Thoracic aorta (tissue), 2 donors: ENCODE measurements around the gene COL9A2. TPM values are rescaled to one million over a fixed set of nuclear protein-coding genes. Genes with fewer than 3 reads are reported as not detected.
A peak's percentile ranks its signal among the peaks of the same experiment; 100 is the strongest.
"Not testable (repeated sequence)": the region's sequence is repeated elsewhere in the genome, so short reads cannot be mapped to it uniquely, and the experiment has no call there.

Experiments
- ATAC-seq: fragments of 150-250 bp; one replicate; pipeline ENCODE4 v1.8.0; 2017; ENCODE audit warnings: low read depth; ENCODE audit not compliant: insufficient number of reproducible peaks, low FRiP score
- DNase-seq: peaks from one replicate; pipeline ENCODE4 v3.0.0-alpha.2; 2020; ENCODE audit warnings: low spot score
- H3K27ac ChIP-seq, 2 donors: fragments of 200-600 bp; sonication (generic); 1 replicate in 1 of 2; 2 replicates in 1 of 2; pipeline ENCODE4 v1.5.1; 2016; ENCODE audit warnings: mild to moderate bottlenecking in 2 of 2, moderate library complexity in 2 of 2
- H3K27me3 ChIP-seq: fragments of 200-600 bp; sonication (generic); replicated peaks from 2 replicates; pipeline ENCODE4 v1.6.0; 2016; ENCODE audit warnings: mild to moderate bottlenecking; ENCODE audit not compliant: insufficient read depth
- H3K36me3 ChIP-seq: fragments of 200-600 bp; sonication (generic); one replicate; pipeline ENCODE4 v1.5.1; 2016
- H3K4me1 ChIP-seq, 2 donors: fragments of 200-600 bp; sonication (generic); 1 replicate in 1 of 2; 2 replicates in 1 of 2; pipeline versions ENCODE4 v1.5.1 to v1.6.0; 2016; ENCODE audit warnings: low read depth in 2 of 2, mild to moderate bottlenecking in 1 of 2; ENCODE audit not compliant: control insufficient read depth in 1 of 2
- H3K4me3 ChIP-seq: fragments of 200-600 bp; sonication (generic); 2 replicates; pipeline ENCODE4 v1.5.1; 2016; ENCODE audit warnings: mild to moderate bottlenecking
- H3K9me3 ChIP-seq: fragments of 200-600 bp; sonication (generic); 2 replicates; pipeline ENCODE4 v1.5.1; 2016
- CTCF ChIP-seq: fragments of 200-600 bp; sonication (generic); IDR thresholded peaks from one replicate; pipeline ENCODE4 v1.5.1; 2019; ENCODE audit warnings: antibody characterized with exemption
- total RNA-seq, 2 donors: library from RNA; depleted of rRNA; stranded (reverse); fragments of >200 nt; gene quantifications; one replicate each; pipeline versions ENCODE4 v1.1.0 to v1.2.3, GENCODE V29; 2016

COL9A2 gene
- total RNA-seq, 2 donors from 2014 or later = 16.7 to 36.4 TPM

DNA sequence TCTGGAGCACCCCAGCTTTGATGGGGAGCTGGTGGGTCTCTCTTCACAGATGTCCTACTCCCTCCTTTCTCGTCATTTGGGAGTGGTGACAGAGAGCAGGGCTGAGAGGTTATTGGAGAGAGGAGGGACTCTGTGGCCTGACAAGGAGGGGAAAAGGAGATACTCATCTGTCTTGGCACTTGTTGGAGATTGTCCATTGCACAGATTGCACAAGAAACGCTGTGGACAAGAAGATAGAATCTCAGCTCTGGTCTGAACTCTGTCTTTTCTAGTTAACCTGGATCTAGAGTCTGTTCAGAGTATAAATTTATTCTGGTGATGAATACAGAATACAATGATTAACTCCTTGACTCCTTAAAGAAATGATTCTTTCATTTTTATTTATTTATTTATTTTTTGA, 34.0 kb upstream of the COL9A2 start:
- ATAC-seq = no peak
- no peaks in the 10 kb centered on the region for H3K4me1 ChIP-seq

DNA sequence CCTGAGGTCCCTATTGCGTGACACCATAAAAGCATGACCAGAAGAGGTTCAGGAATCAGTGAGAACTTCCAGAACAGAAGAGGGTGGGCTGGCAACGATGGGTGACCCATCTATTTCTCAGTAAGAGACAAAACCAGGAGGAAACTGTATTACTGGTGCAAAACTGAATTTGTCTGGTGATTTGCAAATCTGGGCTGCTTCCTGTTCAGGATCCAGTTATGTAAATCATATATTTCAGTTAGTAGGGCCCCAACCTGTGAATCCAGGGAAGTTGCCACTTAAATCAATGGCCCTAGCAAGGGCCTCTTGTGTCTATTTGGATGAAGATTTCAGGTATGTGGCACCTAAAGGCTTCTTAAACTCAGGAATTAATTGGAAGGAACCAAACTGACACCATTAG, 33.3 kb upstream of the COL9A2 start:
- Histone ChIP-seq H3K27ac (no peak overlapping the region), H3K9me3 (no peaks in the 10 kb centered on the region), H3K27me3 (no peaks in the 10 kb centered on the region), H3K36me3 (no peaks in the 10 kb centered on the region), H3K4me1 (no peaks in the 10 kb centered on the region), H3K4me3 (no peak overlapping the region)
- no peak for ATAC-seq
- DNase-seq = no peak
- no peak for TF ChIP-seq CTCF

More for the DNA sequence above, 34.0 kb upstream of the COL9A2 start:
- no peak for DNase-seq
- Histone ChIP-seq H3K27ac (no peak overlapping the region), H3K9me3 (no peaks in the 10 kb centered on the region), H3K36me3 (no peaks in the 10 kb centered on the region), H3K4me3 (no peak overlapping the region), H3K27me3 (no peaks in the 10 kb centered on the region)
- TF ChIP-seq CTCF = no peak

DNA sequence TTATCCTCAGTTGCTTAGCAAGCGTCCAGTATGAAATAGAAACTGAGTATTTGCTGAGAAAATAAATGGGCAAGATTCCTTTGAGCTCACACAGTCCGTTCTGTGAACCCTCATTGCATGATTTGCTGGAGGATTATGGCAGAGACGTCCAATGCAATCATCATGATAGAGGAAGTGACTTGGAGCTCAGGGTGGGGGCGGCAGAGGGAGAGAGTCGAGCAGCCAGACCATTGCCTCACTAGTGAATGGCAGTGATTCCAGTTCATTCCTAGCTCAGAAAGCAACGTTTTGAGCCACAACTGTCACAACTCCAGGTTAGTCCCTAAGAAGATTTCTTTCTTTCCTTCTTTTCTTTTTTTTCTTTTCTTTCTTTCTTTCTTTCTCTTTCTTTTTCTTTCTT, 27.5 kb upstream of the COL9A2 start:
- no peak overlapping the region for H3K27ac ChIP-seq

DNA sequence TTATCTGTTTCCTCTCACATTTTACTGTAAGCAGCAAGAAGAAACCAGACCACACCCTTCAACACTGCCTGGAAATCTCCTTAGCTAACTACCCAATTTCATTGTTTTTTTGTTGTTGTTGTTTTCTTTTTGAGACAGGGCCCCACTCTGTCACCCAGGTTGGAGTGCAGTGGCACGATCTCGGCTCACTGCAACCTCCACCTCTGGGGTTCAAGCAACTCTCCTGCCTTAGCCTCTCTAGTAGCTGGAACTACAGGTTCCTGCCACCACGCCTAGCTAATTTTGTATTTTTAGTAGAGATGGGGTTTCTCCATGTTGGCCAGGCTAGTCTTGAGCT, 25.3 kb upstream of the COL9A2 start:
- not testable (repeated sequence) for H3K4me1 ChIP-seq, H3K36me3 ChIP-seq, ATAC-seq, DNase-seq, H3K4me3 ChIP-seq, H3K27me3 ChIP-seq, H3K27ac ChIP-seq, H3K9me3 ChIP-seq

More for the DNA sequence above, 27.5 kb upstream of the COL9A2 start:
- Histone ChIP-seq H3K27me3 (no peaks in the 10 kb centered on the region), H3K9me3 (no peaks in the 10 kb centered on the region), H3K4me3 (peak overlapping the region; percentile 31), H3K36me3 (no peaks in the 10 kb centered on the region), H3K4me1 (no peaks in the 10 kb centered on the region)
- no peak for TF ChIP-seq CTCF
- ATAC-seq (no peak), DNase-seq (peak; percentile 9)

GRCh38 chr1:40341491-40342380, 24.6 kb upstream of the COL9A2 start:
- peaks cover 0 to 5% of the 10 kb centered on the region in 2 donors for H3K4me1 ChIP-seq
- no peak for TF ChIP-seq CTCF
- ATAC-seq (no peak), DNase-seq (no peak)
- no peaks in the 10 kb centered on the region for H3K9me3 ChIP-seq
- H3K4me3 ChIP-seq = no peak overlapping the region
- no peak overlapping the region for H3K27ac ChIP-seq
- no peaks in the 10 kb centered on the region for H3K36me3 ChIP-seq
- no peaks in the 10 kb centered on the region for H3K27me3 ChIP-seq
